Stomach (tissue), 9 donors: ENCODE measurements around the gene MED23. TPM values are rescaled to one million over a fixed set of nuclear protein-coding genes. Genes with fewer than 3 reads are reported as not detected.
A peak's percentile ranks its signal among the peaks of the same experiment; 100 is the strongest.

Source experiments
- DNase-seq, 2 donors: peaks; one replicate each; pipeline versions ENCODE4 v3.0.0 to v3.0.0-alpha.2; 2013 to 2019
- H3K27ac ChIP-seq, 5 donors: fragments of 200-600 bp in 4 of 5; sonication (generic) in 4 of 5; one replicate each; pipeline ENCODE4 v1.5.1; 2013 to 2019; ENCODE audit warnings: mild to moderate bottlenecking in 1 of 5, moderate library complexity in 1 of 5
- H3K27me3 ChIP-seq, 3 donors: fragments of 200-600 bp; sonication (generic); one replicate each; pipeline ENCODE4 v1.5.1; 2017 to 2019; ENCODE audit warnings: mixed run types in 1 of 3
- H3K36me3 ChIP-seq, 4 donors: fragments of 200-600 bp; sonication (generic); 1 replicate in 3 of 4; 2 replicates in 1 of 4; pipeline ENCODE4 v1.5.1; 2016 to 2019
- H3K4me1 ChIP-seq, 4 donors: fragments of 200-600 bp; sonication (generic); one replicate each; pipeline ENCODE4 v1.5.1; 2016 to 2019
- H3K4me3 ChIP-seq, 4 donors: fragments of 200-600 bp; sonication (generic) in 3 of 4; one replicate each; pipeline ENCODE4 v1.5.1; 2016 to 2019; ENCODE audit warnings: mild to moderate bottlenecking in 1 of 4
- H3K9me3 ChIP-seq, 4 donors: fragments of 200-600 bp; sonication (generic); one replicate each; pipeline ENCODE4 v1.5.1; 2016 to 2019
- EP300 ChIP-seq: sonication (generic); formaldehyde crosslinking; IDR thresholded peaks from one replicate; pipeline ENCODE4 v1.6.1; 2017; ENCODE audit warnings: antibody characterized with exemption
- POLR2A ChIP-seq, 4 donors: fragments of 450-650 bp; IDR thresholded peaks; one replicate each; pipeline ENCODE4 v1.6.1; 2016; ENCODE audit warnings: antibody characterized with exemption in 4 of 4, control low read depth in 2 of 4, mild to moderate bottlenecking in 1 of 4, moderate library complexity in 1 of 4
- POLR2AphosphoS5 ChIP-seq, 3 donors: sonication (generic); formaldehyde crosslinking; IDR thresholded peaks; one replicate each; pipeline ENCODE4 v1.6.1; 2016; ENCODE audit warnings: antibody characterized with exemption in 3 of 3
- whole genome bisulfite sequencing, 5 donors: extraction: QIAGEN DNeasy Blood & Tissue Kit in 3 of 5; methylation state at CpG; one replicate each; pipeline versions ENCODE4 v1.1.5 to v1.1.7; 2013 to 2018; 5-methylcytosine and 5-hydroxymethylcytosine counted together
- intact Hi-C: fragments of 100-400 bp; cut with DNase I; formaldehyde crosslinking; loops from one replicate; pipeline ENCODE4 v1.15.1; 2023; ENCODE audit warnings: low total_unique reads
- polyA plus RNA-seq, 3 donors: library from polyadenylated mRNA; stranded (reverse); fragments of 200-250 nt; gene quantifications; one replicate each; pipeline ENCODE4 v1.2.3, GENCODE V29; 2013
- total RNA-seq, 5 donors: library from RNA; depleted of rRNA; stranded (reverse); fragments of >200 nt; gene quantifications; one replicate each; pipeline versions ENCODE4 v1.1.0 to v1.2.3, GENCODE V29; 2014 to 2016
- TF ChIP-seq, protein P1 (sequence below), 7 experiments: fragments of 450-650 bp in 4 of 7; fragments of 200-600 bp in 3 of 7; sonication (generic) in 3 of 7; IDR thresholded peaks; one replicate each; pipeline ENCODE4 v1.5.1; 2016 to 2019; ENCODE audit warnings: antibody characterized with exemption in 7 of 7, control low read depth in 2 of 7, mild to moderate bottlenecking in 1 of 7
- donor health status: healthy with polysubstance abuse.
- donor health status: Bipolar disorder and iron deficiency.
- donor health status: healthy.

MED23 gene
- total and polyA plus RNA-seq, 8 donors, result 4.0 to 107 (median 13.7) TPM

DNA sequence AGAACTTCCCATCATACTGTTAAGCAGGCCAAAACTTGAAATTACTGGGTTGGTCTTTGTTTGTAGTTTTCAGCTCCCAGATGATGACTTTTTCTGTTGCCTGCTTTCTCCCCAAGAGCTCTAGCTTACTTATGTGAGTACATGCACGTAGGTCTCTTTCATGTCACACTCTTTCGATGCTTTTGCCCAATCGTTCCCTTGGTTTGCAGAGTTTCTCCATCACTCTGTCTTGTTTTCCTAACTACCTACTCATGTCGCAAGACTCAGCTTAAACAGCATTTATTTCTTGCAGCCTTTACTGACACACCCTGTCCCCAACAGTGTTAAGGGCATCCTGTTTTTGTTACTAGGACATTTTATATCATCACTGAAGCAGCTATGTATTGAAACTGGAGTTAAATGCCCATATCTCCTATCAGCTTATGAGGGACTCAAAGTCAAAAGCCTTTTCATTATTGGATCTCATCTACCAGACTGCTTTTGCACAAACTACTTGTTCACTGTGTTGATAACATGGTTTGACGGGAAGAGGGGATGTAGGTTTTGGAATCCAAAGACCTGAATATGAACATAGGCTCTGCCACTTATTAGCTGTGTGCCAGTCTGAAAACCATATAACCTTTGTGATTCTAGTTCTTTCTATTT, 52.1 kb downstream of the MED23 start:
- Histone ChIP-seq H3K4me3 (no peak overlapping the region), H3K27ac (no peak overlapping the region), H3K9me3 (no peaks in the 10 kb centered on the region), H3K27me3 (no peaks in the 10 kb centered on the region), H3K36me3 (peaks cover 2 to 49% (median 45%) of the 10 kb centered on the region in 4 donors), H3K4me1 (peaks cover 0 to 8% (median 0%) of the 10 kb centered on the region in 4 donors)
- 84 to 96% (median 93%) methylated on average over 5 of the region's 5 CpGs for WGBS, 5 donors
- no peak for DNase-seq
- intact Hi-C loops, result no loop called here
- TF ChIP-seq POLR2AphosphoS5 (IDR thresholded peaks at IDR 0.05) (no peak), EP300 (no peak), POLR2A (IDR thresholded peaks at IDR 0.05) (no peak)
- TF ChIP-seq, protein P1, sequence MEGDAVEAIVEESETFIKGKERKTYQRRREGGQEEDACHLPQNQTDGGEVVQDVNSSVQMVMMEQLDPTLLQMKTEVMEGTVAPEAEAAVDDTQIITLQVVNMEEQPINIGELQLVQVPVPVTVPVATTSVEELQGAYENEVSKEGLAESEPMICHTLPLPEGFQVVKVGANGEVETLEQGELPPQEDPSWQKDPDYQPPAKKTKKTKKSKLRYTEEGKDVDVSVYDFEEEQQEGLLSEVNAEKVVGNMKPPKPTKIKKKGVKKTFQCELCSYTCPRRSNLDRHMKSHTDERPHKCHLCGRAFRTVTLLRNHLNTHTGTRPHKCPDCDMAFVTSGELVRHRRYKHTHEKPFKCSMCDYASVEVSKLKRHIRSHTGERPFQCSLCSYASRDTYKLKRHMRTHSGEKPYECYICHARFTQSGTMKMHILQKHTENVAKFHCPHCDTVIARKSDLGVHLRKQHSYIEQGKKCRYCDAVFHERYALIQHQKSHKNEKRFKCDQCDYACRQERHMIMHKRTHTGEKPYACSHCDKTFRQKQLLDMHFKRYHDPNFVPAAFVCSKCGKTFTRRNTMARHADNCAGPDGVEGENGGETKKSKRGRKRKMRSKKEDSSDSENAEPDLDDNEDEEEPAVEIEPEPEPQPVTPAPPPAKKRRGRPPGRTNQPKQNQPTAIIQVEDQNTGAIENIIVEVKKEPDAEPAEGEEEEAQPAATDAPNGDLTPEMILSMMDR (IDR thresholded peaks at IDR 0.05), result no peak

DNA sequence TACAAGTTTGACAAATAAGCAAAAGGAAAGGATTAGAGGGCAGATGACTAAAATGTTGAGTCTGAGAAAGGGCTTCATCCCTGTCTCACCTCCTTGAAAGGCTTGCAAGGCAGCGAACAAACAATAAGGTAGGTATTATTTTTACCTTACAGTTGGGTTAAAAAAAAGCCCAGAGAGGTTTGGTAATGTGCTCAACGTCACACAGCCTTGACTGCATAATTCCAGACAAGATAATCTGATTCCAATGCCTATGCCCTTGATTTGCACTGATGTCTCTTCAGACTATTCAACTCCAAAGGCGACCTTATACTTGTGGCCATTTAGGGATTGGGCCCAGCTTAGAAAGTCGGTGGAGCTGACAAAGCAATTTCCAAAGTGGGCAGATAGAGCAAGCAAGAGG, 53.4 kb downstream of the MED23 start:
- peaks cover 0 to 36% (median 32%) of the 10 kb centered on the region in 4 donors for H3K36me3 ChIP-seq
- H3K9me3 ChIP-seq, result no peaks in the 10 kb centered on the region
- TF ChIP-seq EP300, result no peak
- TF ChIP-seq POLR2AphosphoS5 (IDR thresholded peaks at IDR 0.05), result no peak
- TF ChIP-seq, protein P1 (IDR thresholded peaks at IDR 0.05), result no peak
- TF ChIP-seq POLR2A (IDR thresholded peaks at IDR 0.05), result no peak
- no peaks in the 10 kb centered on the region for H3K27me3 ChIP-seq
- H3K4me3 ChIP-seq, result no peak overlapping the region
- no peak for DNase-seq
- 90 to 97% (median 92%) methylated on average over 4 of the region's 4 CpGs for WGBS, 5 donors
- H3K27ac ChIP-seq, result no peak overlapping the region
- intact Hi-C loops, result no loop called here
- peaks cover 0 to 8% (median 0%) of the 10 kb centered on the region in 4 donors for H3K4me1 ChIP-seq

DNA sequence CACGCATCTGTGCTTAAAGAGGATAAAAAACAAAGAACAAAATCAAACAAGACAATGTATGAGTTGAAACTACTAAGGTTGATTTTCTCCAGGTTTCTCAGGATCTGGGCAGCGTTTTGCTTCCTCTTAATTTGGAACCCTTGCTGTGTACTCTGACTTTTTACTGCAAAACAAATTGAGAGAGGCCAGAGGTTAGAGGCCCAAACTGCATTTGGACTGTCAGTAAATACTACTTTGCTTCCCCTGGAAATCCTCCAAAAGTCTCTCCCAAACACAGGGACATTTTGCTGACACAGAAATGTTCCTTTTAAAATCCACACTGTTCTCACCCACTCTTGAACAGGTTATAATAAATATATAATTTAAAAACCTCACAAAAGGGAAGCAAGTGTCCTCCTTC, 53.9 kb downstream of the MED23 start:
- intact Hi-C loops, result no loop called here
- Histone ChIP-seq H3K36me3 (peaks cover 0 to 30% (median 27%) of the 10 kb centered on the region in 4 donors), H3K27ac (no peak overlapping the region), H3K4me1 (peaks cover 0 to 8% (median 0%) of the 10 kb centered on the region in 4 donors), H3K27me3 (no peaks in the 10 kb centered on the region), H3K4me3 (no peak overlapping the region), H3K9me3 (no peaks in the 10 kb centered on the region)
- peak in 1 of 2 donors; percentile 7 for DNase-seq
- TF ChIP-seq EP300, result no peak
- TF ChIP-seq, protein P1 (IDR thresholded peaks at IDR 0.05), result no peak
- no peak for TF ChIP-seq POLR2AphosphoS5 (IDR thresholded peaks at IDR 0.05)
- no peak for TF ChIP-seq POLR2A (IDR thresholded peaks at IDR 0.05)
- WGBS, 5 donors, result 41 to 62% (median 42%) methylated on average over 2 of the region's 2 CpGs

DNA sequence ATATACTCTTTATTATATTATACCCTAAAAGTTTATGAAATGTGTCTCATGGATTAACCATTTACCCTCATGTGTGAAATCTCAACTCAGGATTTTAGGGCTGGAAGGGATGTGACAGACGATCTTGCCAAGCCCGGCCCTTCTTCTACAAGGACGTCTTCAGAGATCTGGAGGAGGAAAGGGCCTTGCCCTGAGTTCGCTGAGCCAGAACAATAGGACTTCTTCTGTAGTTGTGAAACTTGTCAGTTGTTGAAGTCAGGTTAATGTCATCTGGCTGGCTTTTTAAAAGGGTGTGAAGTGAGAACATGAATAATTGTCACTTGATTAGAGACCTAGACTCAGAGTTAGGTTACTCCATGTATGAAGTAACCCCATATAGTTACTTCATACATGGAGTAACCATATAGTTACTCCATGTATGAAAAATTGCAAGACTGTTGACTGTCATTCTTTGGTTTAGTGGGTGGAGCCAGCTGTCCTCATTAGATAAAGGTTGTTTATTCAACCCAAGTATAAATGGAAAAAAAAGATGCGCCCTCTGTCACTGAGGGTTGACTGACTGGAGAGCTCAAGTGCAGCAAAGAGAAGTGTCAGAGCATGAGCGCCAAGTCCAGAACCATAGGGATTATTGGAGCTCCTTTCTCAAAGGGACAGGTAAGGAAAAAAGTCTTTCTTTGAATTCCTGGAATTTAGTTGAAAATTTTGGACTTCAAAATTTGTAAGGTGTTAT, 55.2 kb downstream of the MED23 start, which contains the start of gene ARG1:
TSS of gene ARG1 (plus strand) at position 541 of the 730 bp plus-strand sequence. CDS start at position 598, 57 bp downstream.
- TF ChIP-seq, protein P1 (IDR thresholded peaks at IDR 0.05), result no peak
- no peak for TF ChIP-seq POLR2A (IDR thresholded peaks at IDR 0.05)
- Histone ChIP-seq H3K27ac (no peak within 1 kb of the TSS), H3K27me3 (no peaks in the 10 kb centered on the region), H3K4me3 (no peak within 1 kb of the TSS), H3K4me1 (peaks cover 0 to 8% (median 0%) of the 10 kb centered on the region in 4 donors), H3K36me3 (peaks cover 0 to 20% (median 17%) of the 10 kb centered on the region in 4 donors), H3K9me3 (no peaks in the 10 kb centered on the region)
- 86 to 98% (median 94%) methylated on average over 6 of the region's 6 CpGs for WGBS, 5 donors
- no peak for DNase-seq
- intact Hi-C loops, result no loop called here
